GM19463 (cell line): Measurements from ENCODE around the gene KBTBD3.

ENCODE experiments used
- ATAC-seq: cut with Tn5 transposase; IDR thresholded peaks from one replicate; pipeline ENCODE4 v1.9.1; 2021; ENCODE audit warnings: mild to moderate bottlenecking, moderate library complexity; ENCODE audit not compliant: unreplicated experiment

The KBTBD3 gene, protein sequence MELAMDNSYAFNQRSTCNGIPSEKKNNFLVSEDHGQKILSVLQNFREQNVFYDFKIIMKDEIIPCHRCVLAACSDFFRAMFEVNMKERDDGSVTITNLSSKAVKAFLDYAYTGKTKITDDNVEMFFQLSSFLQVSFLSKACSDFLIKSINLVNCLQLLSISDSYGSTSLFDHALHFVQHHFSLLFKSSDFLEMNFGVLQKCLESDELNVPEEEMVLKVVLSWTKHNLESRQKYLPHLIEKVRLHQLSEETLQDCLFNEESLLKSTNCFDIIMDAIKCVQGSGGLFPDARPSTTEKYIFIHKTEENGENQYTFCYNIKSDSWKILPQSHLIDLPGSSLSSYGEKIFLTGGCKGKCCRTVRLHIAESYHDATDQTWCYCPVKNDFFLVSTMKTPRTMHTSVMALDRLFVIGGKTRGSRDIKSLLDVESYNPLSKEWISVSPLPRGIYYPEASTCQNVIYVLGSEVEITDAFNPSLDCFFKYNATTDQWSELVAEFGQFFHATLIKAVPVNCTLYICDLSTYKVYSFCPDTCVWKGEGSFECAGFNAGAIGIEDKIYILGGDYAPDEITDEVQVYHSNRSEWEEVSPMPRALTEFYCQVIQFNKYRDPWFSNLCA

DNA sequence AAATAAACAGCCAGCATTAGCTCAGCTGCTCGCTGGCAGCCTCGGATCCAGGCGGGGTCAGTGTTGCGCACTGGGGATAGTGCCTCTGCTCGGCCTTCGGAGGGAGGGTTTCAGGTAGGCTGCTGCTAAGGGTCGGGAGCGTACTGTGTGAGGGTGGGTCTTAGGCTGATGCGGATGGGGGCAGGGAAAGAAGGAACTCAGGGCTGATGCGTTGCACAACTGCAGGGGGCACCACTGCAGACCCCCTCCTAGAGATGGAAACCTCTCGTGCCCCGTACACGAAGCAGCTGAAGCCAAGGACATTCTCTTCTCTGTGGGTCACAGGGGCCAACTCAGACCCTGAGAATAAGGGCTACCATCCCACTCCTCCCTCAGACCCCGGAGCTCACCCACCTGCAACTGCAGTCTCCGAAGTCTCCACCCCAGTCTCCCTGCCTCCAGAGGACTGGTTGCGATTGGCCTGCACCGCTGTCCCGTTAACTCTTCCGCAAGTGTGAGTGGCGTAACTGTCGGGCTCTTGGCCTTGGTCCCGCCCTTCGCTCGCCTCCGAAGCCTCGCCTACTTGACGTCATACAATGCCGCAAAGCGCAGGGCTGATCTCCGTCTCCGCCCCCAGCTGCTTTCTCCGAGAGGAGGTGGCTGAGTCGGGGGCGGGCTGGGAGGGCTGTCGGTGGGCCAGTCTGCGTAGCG, at the start of gene KBTBD3:
Gene KBTBD3, minus strand, starts transcription at position 429 of the 690 bp plus-strand sequence. CDS start 18,250 bp downstream, outside the sequence.
- peak; percentile 89 for ATAC-seq

DNA sequence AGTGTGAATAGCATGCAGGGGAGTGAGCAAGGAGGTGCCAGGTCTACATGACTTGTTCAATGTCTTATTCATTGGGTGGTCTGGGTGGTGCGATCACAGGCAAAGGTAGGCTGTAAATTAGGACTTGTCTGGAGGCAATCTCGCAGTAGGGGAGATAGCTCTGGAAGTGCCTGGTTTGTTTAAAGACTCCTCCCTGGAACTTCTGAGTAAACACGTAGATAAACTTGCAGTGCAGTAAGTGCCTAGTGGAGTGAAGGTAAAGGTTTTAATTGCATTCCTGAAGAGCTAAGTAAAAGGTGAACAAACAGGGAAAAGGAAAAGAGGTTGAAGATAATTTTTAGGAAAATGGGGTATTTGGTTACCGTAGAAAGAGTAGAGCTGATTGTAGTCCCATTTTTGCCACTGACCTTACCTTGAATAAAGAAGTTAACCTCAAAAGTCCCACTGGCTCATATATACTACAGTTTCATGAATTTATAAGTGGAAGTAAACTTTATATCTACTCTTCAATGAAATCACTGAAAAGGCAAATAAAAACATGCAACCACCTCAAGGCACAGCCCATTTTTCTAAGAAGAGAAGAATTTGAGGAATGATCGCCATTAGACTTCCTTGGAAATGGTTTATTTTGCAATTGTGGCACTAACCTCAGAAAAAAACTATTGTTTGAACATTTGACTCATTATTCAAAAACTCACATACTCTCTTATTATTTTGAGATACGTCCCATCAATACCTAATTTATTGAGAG, 44.6 kb upstream of the KBTBD3 start:
- no peak for ATAC-seq

DNA sequence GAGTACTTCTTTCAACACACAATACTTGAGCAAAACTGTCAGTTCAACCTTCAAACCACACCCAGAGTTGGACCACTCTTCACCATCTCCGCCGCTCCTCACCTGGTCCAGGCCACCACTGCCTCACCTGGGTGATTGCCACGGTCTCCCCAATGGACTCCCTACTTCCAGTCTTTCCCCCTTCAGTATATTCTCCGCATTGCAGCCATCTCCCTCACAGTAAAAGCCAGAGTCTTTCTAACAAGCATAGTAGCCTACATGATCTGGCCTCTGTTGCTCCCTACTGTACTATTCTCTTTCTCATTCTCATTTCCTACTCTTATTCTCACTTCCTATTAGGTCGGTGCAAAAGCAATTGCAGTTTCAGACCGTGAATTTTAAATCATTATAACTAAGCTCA, 28.8 kb upstream of the KBTBD3 start:
- no peak for ATAC-seq

DNA sequence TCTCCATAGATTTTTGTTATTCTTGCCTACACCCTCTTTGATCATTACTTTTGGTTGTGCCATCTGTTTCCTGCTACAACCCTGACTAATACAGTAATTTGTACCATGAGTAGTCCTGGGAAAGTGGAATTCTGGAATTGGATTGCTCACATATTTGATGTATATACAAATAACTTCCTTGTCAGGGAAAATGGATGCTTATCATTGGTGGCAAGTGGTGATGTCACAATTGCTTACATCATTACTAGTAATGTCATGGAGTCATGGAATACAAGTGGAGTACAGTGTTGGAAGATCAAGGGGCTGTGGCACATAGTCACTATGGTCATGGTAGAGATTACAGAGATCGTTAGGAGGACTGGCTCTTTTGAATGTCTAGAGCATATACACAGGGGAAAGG, 24.7 kb upstream of the KBTBD3 start:
- no peak for ATAC-seq

DNA sequence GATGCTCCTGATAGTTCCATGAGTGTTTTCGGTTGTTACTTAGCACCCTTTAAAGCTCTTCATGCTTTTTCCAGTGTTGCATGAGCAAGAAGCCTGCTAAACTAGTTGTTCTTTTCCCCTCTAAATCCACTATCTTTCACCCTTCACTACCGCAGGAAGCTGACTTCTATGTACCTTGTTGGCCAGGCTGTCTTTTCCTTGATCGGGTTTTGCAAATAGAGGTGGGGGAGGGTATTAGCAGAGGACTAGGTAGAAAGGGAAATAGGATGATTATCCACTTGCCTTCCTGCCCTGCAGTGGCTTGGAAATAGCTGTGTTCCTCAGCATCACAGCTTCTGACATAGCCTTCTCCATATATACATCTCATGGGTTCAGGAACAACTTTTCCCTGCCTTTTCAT, 24.2 kb upstream of the KBTBD3 start:
- ATAC-seq = no peak

DNA sequence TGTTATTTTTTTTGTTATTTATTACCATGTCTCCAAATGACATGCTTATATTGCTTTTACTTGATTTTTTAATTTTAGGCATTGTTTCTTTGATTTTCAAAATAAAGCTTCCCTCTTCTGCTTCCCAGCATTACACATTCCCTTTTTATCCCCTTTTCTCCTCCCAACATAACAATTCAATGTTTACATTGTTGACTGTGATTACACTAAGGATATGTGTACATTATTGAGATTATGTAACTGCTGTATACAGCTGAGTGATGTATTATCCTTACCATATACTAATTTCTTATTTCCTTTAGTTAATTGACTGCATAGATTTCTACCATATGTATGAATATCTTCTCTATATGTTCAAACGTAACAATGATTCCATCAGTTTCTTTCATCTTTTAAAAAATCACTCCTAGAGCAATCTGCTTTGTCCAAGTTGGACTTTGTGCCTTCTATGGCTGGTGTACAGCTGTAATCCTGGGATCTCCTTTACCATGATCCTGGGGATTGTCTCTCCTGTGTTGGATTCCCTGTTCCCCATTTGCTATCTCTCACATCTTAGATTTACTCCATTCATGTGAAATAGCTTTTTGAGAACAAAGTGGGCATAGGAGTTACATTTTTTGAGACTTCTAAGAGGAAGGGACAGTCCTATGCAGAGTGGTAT, 21.9 kb upstream of the KBTBD3 start:
- no peak for ATAC-seq

DNA sequence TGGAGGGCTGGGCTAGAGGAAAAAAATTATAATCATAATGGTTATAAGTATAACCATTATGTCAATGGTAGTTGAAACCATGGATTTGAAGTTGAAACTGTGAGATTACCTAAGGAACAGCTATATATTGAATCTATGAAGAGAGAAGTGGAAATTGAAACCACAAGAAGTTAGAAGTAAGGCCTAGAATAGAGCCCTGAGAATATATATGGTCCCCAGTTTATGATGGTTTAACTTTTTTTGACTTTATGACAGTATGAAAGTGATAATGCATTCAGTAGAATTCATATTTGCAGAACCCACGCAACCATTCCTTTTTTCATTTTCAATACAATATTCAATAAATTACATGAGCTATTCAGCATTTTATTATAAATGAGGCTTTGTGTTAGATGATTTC, 15.3 kb upstream of the KBTBD3 start:
- ATAC-seq = no peak

DNA sequence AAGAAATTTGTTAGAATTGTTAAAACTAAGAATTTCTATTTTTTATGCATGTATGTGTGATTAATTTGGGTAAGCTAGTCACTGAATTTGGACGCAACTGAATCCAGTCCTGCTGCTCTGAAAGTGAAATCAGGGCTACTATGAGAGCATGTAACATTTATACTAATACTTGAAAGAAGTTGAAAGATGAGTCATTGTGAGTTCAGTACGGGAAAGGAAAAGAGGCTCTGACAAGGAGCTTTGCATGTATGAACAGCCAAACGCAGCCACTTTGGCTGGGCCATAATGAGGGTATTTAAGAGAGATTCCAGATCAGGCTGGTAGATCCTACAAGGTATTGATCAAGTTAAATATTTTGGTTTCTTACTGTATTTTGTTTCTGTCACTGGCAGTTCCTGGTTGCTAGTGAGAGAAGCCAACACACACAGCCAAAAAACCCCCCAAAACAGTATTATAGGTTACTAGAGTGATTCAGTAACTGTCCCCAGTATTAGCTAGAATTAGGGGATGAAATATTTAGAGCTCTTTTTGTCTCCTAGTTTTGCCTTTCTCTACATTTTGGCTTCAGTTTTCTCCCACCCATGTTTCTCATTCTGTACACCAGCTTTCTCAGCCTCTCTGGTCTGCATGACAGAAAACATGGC, 14.5 kb upstream of the KBTBD3 start:
- peak; percentile 98 for ATAC-seq

DNA sequence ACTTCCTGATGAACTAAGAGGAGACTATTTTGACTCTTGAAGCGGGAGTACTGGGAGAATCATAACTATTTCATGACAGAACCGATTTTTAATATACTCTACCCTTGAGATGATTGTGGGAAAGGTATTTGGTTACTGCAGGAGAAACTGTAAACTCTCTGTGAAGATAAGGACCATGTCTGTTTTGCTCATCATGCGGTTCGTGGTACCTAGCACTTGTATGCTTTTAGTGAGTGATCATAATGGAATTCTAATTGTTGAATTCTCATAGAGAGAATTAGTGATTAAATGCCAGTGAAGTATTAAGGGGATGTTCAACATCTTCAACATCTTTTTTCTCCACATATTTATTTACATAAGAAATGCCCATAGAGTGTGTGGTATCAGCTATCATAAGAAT, 11.7 kb upstream of the KBTBD3 start:
- ATAC-seq = no peak

DNA sequence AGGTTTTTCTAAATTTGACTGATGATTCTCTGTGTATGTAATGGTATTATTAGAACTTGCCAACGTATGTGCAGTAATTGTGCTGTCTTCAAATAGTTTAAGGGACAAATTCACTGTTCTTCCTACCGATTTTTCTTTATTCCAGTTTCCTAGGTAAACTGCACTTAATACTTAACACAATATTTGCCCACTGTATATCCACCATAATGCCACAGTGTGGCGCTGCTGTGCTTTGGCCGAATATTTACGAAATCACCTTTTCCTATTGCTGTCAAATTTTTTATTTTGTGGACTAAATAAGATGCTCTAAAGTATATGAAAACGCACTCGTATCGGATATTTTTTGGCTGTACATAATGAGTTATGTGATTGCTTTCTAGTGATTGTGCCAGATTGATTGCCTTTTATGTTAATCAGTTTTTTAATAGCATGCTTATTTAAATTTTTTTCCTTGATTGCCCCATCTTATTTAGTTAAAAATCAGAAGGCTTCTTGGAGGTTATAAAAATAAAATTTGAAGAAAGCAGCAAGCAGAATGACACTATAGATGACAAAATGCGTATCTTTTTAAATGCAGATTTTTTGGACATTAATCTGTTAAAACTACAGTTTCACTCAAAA, 10.8 kb upstream of the KBTBD3 start:
- ATAC-seq = no peak

DNA sequence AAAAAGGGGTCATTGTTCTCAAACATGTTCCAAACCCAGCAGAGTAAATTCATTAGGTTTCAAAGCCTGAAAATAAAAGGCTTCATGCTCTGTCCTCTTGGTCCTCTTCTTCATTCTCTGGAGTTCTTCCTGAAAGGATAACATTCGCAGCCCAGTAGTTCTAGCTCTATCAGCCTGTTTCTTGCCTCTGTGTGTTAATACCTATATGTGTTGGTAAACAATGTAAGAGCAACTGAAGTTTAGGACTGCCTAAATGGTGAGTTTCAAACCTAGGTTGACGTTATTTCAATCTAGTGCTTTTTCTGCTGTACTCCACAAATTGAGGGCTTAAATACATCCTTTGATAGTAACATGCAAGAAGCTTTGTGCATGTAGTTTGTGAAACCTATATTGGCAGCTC, 9.7 kb upstream of the KBTBD3 start:
- ATAC-seq = no peak

DNA sequence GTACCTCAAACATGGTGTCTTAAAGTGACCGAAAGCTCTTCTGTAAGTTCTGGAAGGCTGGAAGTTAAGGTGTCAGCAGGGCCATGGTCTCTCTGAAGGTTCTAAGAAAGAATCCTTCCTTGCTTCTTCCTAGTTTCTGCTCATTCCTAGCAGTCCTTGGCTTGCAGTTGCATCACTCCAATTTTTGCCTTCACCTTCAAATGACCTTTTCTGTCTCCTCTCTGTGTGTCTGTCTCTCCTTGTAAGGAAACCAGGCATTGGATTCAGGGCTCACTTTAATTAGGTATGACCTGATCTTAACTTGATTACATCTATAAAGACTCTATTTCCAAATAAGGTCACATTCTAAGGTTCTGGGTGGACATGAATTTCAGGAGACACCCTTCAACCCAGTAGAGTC, 9.0 kb upstream of the KBTBD3 start:
- no peak for ATAC-seq

DNA sequence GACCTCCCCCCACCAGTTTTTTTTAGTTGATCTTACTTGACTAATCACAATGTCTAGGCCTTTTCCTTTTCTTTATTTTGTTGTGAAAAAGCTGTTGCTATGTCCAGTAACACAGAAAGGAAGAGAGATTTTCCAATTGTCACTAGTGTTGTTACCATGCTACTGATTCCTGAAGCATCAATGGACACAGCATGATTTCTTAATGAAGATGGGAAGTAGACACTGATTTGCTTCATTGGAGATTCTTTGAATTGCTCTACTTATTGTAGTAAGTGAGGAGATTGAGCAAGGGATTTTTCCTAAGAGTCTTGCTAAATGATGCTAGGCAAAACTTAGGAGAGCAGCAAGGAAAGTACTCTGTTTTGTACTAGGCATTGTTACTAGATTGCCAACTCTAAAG, 4.9 kb upstream of the KBTBD3 start:
- ATAC-seq = no peak

DNA sequence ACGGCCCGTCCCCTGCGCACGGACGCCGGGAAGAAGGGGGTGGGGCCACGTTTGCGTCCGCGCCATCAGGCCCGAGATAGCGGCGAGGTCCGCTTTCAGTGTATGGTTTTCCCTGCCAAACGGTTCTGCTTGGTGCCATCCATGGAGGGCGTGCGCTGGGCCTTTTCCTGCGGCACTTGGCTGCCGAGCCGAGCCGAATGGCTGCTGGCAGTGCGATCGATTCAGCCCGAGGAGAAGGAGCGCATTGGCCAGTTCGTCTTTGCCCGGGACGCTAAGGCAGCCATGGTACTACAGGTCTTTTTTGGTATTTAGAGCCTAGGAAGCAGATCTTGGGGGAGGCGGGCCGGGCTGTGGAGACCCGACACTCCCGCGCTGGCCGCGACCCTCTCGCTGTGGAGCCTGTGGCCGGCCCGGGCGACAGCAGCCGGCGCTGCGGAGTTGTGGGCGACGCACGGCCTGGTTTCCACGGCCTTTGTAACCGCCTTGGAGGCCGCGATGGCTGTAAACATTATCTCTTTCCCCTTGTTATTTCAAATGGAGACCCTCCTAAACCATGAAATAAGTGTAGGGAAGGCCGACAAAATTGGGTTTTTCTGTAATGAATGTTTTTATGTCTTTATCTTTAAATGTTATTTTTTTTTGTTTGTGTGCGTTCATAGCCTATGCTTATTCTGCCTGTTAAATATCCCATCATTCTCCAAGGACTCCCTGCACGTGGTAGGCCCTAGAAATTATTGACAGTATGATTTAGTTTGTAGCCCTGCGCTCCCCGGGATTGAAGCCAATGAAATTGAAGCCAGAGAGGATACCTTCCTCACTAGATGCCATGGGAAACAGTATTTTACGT, 685 bp upstream of the KBTBD3 start, which contains the start of gene AASDHPPT:
Gene AASDHPPT, plus strand, starts transcription at position 54 of the 847 bp plus-strand sequence. Its CDS starts 49 bp downstream, at position 103.
- ATAC-seq = peak; percentile 15

DNA sequence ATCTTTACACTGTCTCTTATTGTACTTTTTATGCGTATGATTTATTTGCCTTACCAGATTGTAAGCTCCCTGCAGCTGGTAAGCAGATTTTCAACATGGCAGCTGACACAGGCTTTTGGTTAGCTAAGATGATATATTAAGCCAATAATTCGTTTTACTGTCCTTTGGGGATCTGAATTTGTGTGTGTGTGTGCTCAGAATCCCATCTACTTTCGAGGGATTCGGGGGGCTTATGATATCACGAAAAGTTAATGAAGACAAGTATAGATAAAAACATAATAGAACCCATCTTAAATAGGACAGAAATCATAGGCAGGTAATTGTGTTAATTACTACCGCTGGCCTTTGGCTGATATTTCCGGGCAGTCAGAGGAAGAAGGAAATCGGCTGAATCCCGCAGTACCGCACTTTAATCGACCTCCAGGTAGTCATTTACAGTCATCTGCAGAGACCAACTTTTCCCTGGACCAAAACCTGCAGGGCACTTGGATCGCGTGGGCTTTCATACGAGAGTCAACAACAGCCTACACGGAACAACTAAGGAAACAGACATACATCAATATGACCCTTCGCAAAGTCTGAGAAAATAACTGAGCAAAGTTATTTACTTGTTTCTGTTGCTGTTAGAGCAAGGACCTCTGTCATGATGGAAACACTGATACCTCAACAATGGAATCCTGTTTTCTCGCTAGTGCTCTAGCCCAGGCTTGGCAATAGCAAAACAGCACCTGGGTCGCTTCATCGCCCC, 802 bp downstream of the KBTBD3 start:
- ATAC-seq = no peak

DNA sequence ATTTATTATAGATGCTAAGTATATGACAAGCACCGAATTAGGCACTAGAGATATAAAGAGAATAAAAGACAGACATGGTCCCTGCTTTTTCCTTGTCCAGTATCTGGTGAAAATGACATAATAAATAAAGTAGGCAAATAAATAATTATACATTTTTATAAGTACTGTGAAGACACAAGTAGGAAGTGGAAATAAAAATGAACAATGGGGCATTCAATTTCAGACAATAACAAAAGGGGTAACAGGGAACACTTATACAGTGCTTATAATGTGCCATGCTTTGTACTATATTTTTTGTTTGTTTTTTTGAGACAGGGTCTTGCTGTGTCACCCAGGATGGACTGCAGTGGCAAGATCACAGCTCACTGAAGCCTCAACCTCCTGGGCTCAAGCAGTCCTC, 4.3 kb downstream of the KBTBD3 start:
- ATAC-seq = no peak

DNA sequence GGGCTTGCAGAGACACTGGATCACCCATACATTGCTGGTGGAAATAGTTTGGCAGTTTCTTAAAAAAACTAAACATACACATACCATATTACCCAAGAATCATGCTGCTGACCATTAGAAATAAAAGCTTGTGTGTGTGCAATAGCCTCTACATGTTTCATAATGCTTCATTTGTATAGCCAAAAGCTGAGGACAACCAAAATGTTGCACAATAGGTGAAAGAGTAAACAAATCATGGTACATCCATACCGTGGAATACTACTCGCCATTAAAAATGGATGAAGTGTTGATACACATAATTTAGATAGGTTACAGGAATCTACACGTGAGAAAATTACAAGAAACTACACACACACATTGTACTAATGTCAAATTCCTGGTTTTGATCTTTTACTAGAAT, 6.5 kb downstream of the KBTBD3 start:
- no peak for ATAC-seq

DNA sequence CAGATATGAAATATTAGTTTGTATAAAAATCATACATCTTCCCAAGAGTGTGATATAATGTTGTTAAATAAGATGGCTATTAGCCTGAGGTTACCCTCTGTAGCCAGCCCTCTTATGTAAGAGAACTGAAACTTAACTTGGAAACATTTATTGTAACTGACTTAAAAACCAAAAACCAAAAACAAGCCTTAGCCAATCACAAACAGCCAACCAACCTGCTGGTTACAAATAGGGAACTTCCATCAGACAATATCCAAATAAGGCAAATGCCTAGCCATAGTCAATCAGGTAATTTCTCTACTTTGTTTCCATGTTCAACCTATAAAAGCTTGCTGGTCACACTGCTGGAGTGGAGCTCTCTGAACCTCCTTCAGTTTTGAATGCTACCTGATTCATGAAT, 14.1 kb downstream of the KBTBD3 start:
- no peak for ATAC-seq
